B cell (primary cell): Measurements from ENCODE around the gene GSDME. TPM values are rescaled to one million over a fixed set of nuclear protein-coding genes. Genes with fewer than 3 reads are reported as not detected.

Experiments used
- ATAC-seq: fragments of 200-7000 bp; cut with Tn5 transposase; one replicate; pipeline ENCODE4 v1.10.0; 2021; ENCODE audit warnings: low read depth, mild to moderate bottlenecking, moderate number of reproducible peaks, moderate library complexity
- CTCF ChIA-PET: fragments of 350-600 bp; sonication (Branson Sonifier 250); formaldehyde crosslinking; loops from one replicate; lab custom pipeline; 2021; ENCODE audit warnings: antibody characterized with exemption, inconsistent platforms; lab: Charles Lee
- POLR2A ChIA-PET: fragments of 350-600 bp; sonication (Branson Sonifier 250); formaldehyde crosslinking; loops from one replicate; lab custom pipeline; 2021; ENCODE audit warnings: antibody characterized with exemption; lab: Charles Lee
- DNase-seq: peaks from one replicate; pipeline ENCODE4 v3.0.0; 2013
- H2AFZ ChIP-seq: 2 replicates; pipeline ENCODE4 v1.6.1; 2012; ENCODE audit warnings: mild to moderate bottlenecking, low read depth, low read length; ENCODE audit not compliant: insufficient read depth, poor library complexity, severe bottlenecking
- H3K27ac ChIP-seq, 2 donors: 1 replicate in 1 of 2; 2 replicates in 1 of 2; pipeline ENCODE4 v1.5.1; 2012 to 2013; ENCODE audit warnings: low read length in 2 of 2, mild to moderate bottlenecking in 2 of 2, moderate library complexity in 1 of 2
- H3K27me3 ChIP-seq, 4 experiments: fragments of 200-600 bp in 1 of 4; sonication (generic) in 1 of 4; replicated peaks in 1 of 4; 1 replicate in 2 of 4; 2 replicates in 2 of 4; pipeline versions ENCODE4 v1.6.1 to v1.7.0; 2013 to 2016; ENCODE audit warnings: low read length in 3 of 4, mild to moderate bottlenecking in 2 of 4, mixed read lengths in 1 of 4, moderate library complexity in 1 of 4; ENCODE audit not compliant: insufficient read depth in 4 of 4, control insufficient read depth in 3 of 4; ENCODE audit errors: control extremely low read depth in 1 of 4
- H3K36me3 ChIP-seq, 2 experiments: replicated peaks in 1 of 2; 1 replicate in 1 of 2; 2 replicates in 1 of 2; pipeline versions ENCODE4 v1.6.1 to v1.7.1; 2013; ENCODE audit warnings: low read length in 1 of 2; ENCODE audit not compliant: insufficient read depth in 2 of 2, control insufficient read depth in 1 of 2; ENCODE audit errors: control extremely low read depth in 1 of 2, extremely low read depth in 1 of 2
- H3K4me1 ChIP-seq, 2 donors: fragments of 200-600 bp in 1 of 2; sonication (generic) in 1 of 2; 1 replicate in 1 of 2; 2 replicates in 1 of 2; pipeline versions ENCODE4 v1.5.1 to v1.6.1; 2013 to 2017; ENCODE audit warnings: low read length in 2 of 2; ENCODE audit not compliant: control insufficient read depth in 2 of 2, insufficient read depth in 2 of 2
- H3K4me2 ChIP-seq: replicated peaks from 2 replicates; pipeline ENCODE3; 2012; ENCODE audit warnings: mild to moderate bottlenecking, low read depth, low read length; ENCODE audit not compliant: poor library complexity, severe bottlenecking
- H3K4me3 ChIP-seq, 5 experiments: fragments of 200-600 bp in 1 of 5; sonication (generic) in 1 of 5; 1 replicate in 3 of 5; 2 replicates in 2 of 5; pipeline versions ENCODE4 v1.5.1 to v1.7.0; 2011 to 2016; ENCODE audit warnings: low read length in 4 of 5, mild to moderate bottlenecking in 4 of 5, low read depth in 2 of 5, control low read depth in 1 of 5, moderate library complexity in 1 of 5; ENCODE audit not compliant: insufficient read depth in 1 of 5; ENCODE audit errors: control extremely low read depth in 1 of 5, extremely low read depth in 1 of 5
- H3K79me2 ChIP-seq: fragments of 200-600 bp; sonication (generic); one replicate; pipeline ENCODE4 v1.6.0; 2016; ENCODE audit warnings: low read length; ENCODE audit not compliant: control insufficient read depth, insufficient read depth
- H3K9ac ChIP-seq: fragments of 200-600 bp; sonication (generic); 2 replicates; pipeline ENCODE4 v1.6.1; 2017; ENCODE audit warnings: mild to moderate bottlenecking, low read length, moderate library complexity
- H3K9me3 ChIP-seq, 3 donors: one replicate each; pipeline versions ENCODE4 v1.6.1 to v1.7.1; 2013; ENCODE audit warnings: low read length in 2 of 3; ENCODE audit not compliant: control insufficient read depth in 2 of 3, insufficient read depth in 1 of 3; ENCODE audit errors: control extremely low read depth in 1 of 3
- H4K20me1 ChIP-seq: 2 replicates; pipeline ENCODE4 v1.6.0; 2012; ENCODE audit warnings: mild to moderate bottlenecking, low read length; ENCODE audit not compliant: insufficient read depth, control insufficient read depth, poor library complexity, severe bottlenecking
- H3K27ac Mint-ChIP-seq: one replicate; pipeline ENCODE4 v1.8.0; 2021; ENCODE audit warnings: mixed read lengths
- H3K27me3 Mint-ChIP-seq: one replicate; pipeline ENCODE4 v1.8.0; 2021; ENCODE audit warnings: mixed read lengths
- H3K4me1 Mint-ChIP-seq: one replicate; pipeline ENCODE4 v1.8.0; 2021; ENCODE audit warnings: mixed read lengths
- H3K4me3 Mint-ChIP-seq: one replicate; pipeline ENCODE4 v1.8.0; 2021; ENCODE audit warnings: mixed read lengths
- H3K9me3 Mint-ChIP-seq: one replicate; pipeline ENCODE4 v1.8.0; 2022; ENCODE audit warnings: mixed read lengths; ENCODE audit not compliant: insufficient read depth
- CTCF ChIP-seq: fragments of 200-600 bp; IDR thresholded peaks from one replicate; pipeline ENCODE4 v1.8.0; 2022; ENCODE audit warnings: antibody characterized with exemption, mild to moderate bottlenecking
- EZH2 ChIP-seq: IDR thresholded peaks from 2 replicates; pipeline ENCODE4 v1.6.1; 2012; ENCODE audit warnings: borderline replicate concordance, low read depth, mild to moderate bottlenecking, moderate library complexity, low read length; ENCODE audit not compliant: insufficient read depth, poor library complexity, severe bottlenecking
- WGBS: methylation state at CpG from one replicate; pipeline ENCODE4 v1.1.5; 2013; ENCODE audit warnings: missing lambda C conversion rate; ENCODE audit not compliant: insufficient coverage; 5-methylcytosine and 5-hydroxymethylcytosine counted together
- intact Hi-C: fragments of 100-400 bp; cut with micrococcal nuclease; formaldehyde crosslinking; loops from one replicate; pipeline ENCODE4 v1.10.0; 2022
- polyA plus RNA-seq: library from polyadenylated mRNA; depleted of rRNA; stranded (reverse); fragments of >200 nt; gene quantifications from 2 replicates; pipeline ENCODE4 v1.2.3, GENCODE V29; 2012
- total RNA-seq, 2 donors: library from RNA; stranded (reverse); fragments of 120-200 nt in 1 of 2; gene quantifications; 1 replicate in 1 of 2; 2 replicates in 1 of 2; pipeline versions ENCODE4 v1.2.3 to v1.2.4, GENCODE V29; 2013 to 2022

The GSDME gene
- total and polyA plus RNA-seq, 2 donors (not counting 1 experiment from before 2014, with no cell fraction given) = 7.0 to 11.9 TPM

GRCh38 chr7:24730018-24730369, 27.3 kb downstream of the GSDME start:
- CTCF ChIA-PET = interaction anchor here (0.7 to 2.1 kb wide), 3 partner anchors 10 to 83 kb away, joined by 3 to 5 read pairs (median 3); no protein-coding TSS in a partner anchor
- Mint-ChIP-seq H3K27me3 (peaks cover 7% of the 10 kb centered on the region), H3K4me3 (no peak overlapping the region), H3K4me1 (peaks cover 23% of the 10 kb centered on the region), H3K27ac (no peak overlapping the region), H3K9me3 (peaks cover under 1% of the 10 kb centered on the region)
- Histone ChIP-seq H3K79me2 (no peaks in the 10 kb centered on the region), H3K27me3 (no peaks in the 10 kb centered on the region), H3K36me3 (no peaks in the 10 kb centered on the region), H3K4me3 (no peak overlapping the region), H4K20me1 (no peaks in the 10 kb centered on the region), H3K9ac (no peak overlapping the region), H2AFZ (no peak overlapping the region), H3K4me2 (no peak overlapping the region), H3K4me1 (peaks cover 6 to 9% of the 10 kb centered on the region in 2 donors), H3K9me3 (peaks cover 0 to 5% (median 0%) of the 10 kb centered on the region in 3 donors), H3K27ac (no peak overlapping the region)
- no peak for TF ChIP-seq EZH2
- TF ChIP-seq CTCF = no peak
- ATAC-seq (no peak), DNase-seq (no peak)
- POLR2A ChIA-PET = no interaction called here
- intact Hi-C loops = no loop called here

GRCh38 chr7:24729365-24730017, 27.8 kb downstream of the GSDME start:
- H3K27ac Mint-ChIP-seq = no peak overlapping the region
- H3K27me3 ChIP-seq = no peaks in the 10 kb centered on the region
- 93% methylated on average over 10 of the region's 10 CpGs for WGBS

More at GRCh38 chr7:24729365-24730017, 27.8 kb downstream of the GSDME start:
- Mint-ChIP-seq H3K4me1 (peaks cover 28% of the 10 kb centered on the region), H3K4me3 (no peak overlapping the region), H3K9me3 (peaks cover 3% of the 10 kb centered on the region), H3K27me3 (peaks cover 7% of the 10 kb centered on the region)
- Histone ChIP-seq H3K9ac (no peak overlapping the region), H3K4me1 (peaks cover 9% of the 10 kb centered on the region in 2 donors), H3K4me3 (no peak overlapping the region), H3K79me2 (no peaks in the 10 kb centered on the region), H3K27ac (no peak overlapping the region), H3K4me2 (no peak overlapping the region), H3K36me3 (no peaks in the 10 kb centered on the region), H2AFZ (no peak overlapping the region), H4K20me1 (no peaks in the 10 kb centered on the region), H3K9me3 (peaks cover 0 to 10% (median 0%) of the 10 kb centered on the region in 3 donors)
- ChIA-PET CTCF (interaction anchor here (0.7 to 2.1 kb wide), 3 partner anchors 9 to 83 kb away, joined by 3 to 5 read pairs (median 3); no protein-coding TSS in a partner anchor), POLR2A (no interaction called here)
- intact Hi-C loops = loop anchor here (10.0 kb wide), 1 partner anchor 365 kb away; no protein-coding TSS in a partner anchor
- no peak for DNase-seq
- no peak for ATAC-seq
- TF ChIP-seq EZH2 (no peak), CTCF (no peak)
